Endothelial cell of umbilical vein (primary cell): Measurements from ENCODE around the gene ANKRD62. TPM values are rescaled to one million over a fixed set of nuclear protein-coding genes. Genes with fewer than 3 reads are reported as not detected.

Source experiments
- BruUV-seq: library from RNA; stranded (reverse); fragments of 400-500 nt; replicated peaks from 2 replicates; lab custom pipeline; 2021; lab: Mats Ljungman, UMichigan
- CTCF ChIA-PET: fragments of 300-600, 350-600 bp; sonication (Branson Sonifier 250); formaldehyde crosslinking; loops from one replicate; lab custom pipeline; 2021; ENCODE audit warnings: antibody characterized with exemption, inconsistent platforms; lab: Charles Lee
- POLR2A ChIA-PET: fragments of 300-600, 350-600 bp; sonication (Branson Sonifier 250); formaldehyde crosslinking; loops from one replicate; lab custom pipeline; 2021; ENCODE audit warnings: antibody characterized with exemption, inconsistent platforms; lab: Charles Lee
- DNase-seq: peaks from one replicate; pipeline ENCODE4 v3.0.0-alpha.2; 2011; ENCODE audit warnings: low read depth, low spot score
- FAIRE-seq: peaks from 2 replicates; lab custom pipeline; 2011; peaks lifted over from hg19 to GRCh38; lab: Jason Lieb, UNC
- H2AFZ ChIP-seq: 2 replicates; pipeline ENCODE4 v1.6.0; 2012; ENCODE audit warnings: low read depth, low read length, control low read depth, inconsistent platforms
- H3K27ac ChIP-seq: 2 replicates; pipeline ENCODE4 v1.5.1; 2011; ENCODE audit warnings: low read depth, mild to moderate bottlenecking, control low read depth, low read length, moderate library complexity; ENCODE audit not compliant: insufficient read depth
- H3K27me3 ChIP-seq, 2 experiments: 2 replicates each; pipeline versions ENCODE4 v1.6.0 to v1.6.1; 2011; ENCODE audit warnings: low read length in 2 of 2, mixed read lengths in 1 of 2; ENCODE audit not compliant: control insufficient read depth in 2 of 2, insufficient read depth in 2 of 2
- H3K36me3 ChIP-seq, 2 experiments: 2 replicates in 1 of 2; 3 replicates in 1 of 2; pipeline ENCODE4 v1.5.1; 2011; ENCODE audit warnings: low read length in 2 of 2, mild to moderate bottlenecking in 1 of 2, moderate library complexity in 1 of 2; ENCODE audit not compliant: control insufficient read depth in 2 of 2, insufficient read depth in 2 of 2; ENCODE audit errors: extremely low read depth in 1 of 2
- H3K4me1 ChIP-seq: 3 replicates; pipeline ENCODE4 v1.5.1; 2011; ENCODE audit warnings: mild to moderate bottlenecking, low read length; ENCODE audit not compliant: control insufficient read depth, insufficient read depth; ENCODE audit errors: extremely low read depth
- H3K4me2 ChIP-seq: 2 replicates; pipeline ENCODE4 v1.6.1; 2011; ENCODE audit warnings: low read length, control low read depth, mixed read lengths; ENCODE audit not compliant: insufficient read depth
- H3K4me3 ChIP-seq, 3 experiments: fragments of 200-600 bp in 1 of 3; sonication (generic), shearing (Covaris generic) in 1 of 3; replicated peaks in 1 of 3; 2 replicates each; pipeline ENCODE4 v1.5.1; 2011 to 2016; ENCODE audit warnings: control low read depth in 3 of 3, low read length in 3 of 3, mild to moderate bottlenecking in 2 of 3, inconsistent platforms in 1 of 3, low read depth in 1 of 3, moderate library complexity in 1 of 3; ENCODE audit not compliant: insufficient read depth in 1 of 3
- H3K79me2 ChIP-seq: 2 replicates; pipeline ENCODE4 v1.6.0; 2012; ENCODE audit warnings: low read length, inconsistent platforms; ENCODE audit not compliant: control insufficient read depth, insufficient read depth
- H3K9ac ChIP-seq: replicated peaks from 2 replicates; pipeline ENCODE3; 2011; ENCODE audit warnings: low read length, control low read depth; ENCODE audit not compliant: insufficient read depth; ENCODE audit errors: extremely low read depth
- H3K9me1 ChIP-seq: replicated peaks from 3 replicates; pipeline ENCODE4 v1.6.0; 2011; ENCODE audit warnings: mild to moderate bottlenecking, low read length; ENCODE audit not compliant: control insufficient read depth, insufficient read depth; ENCODE audit errors: extremely low read depth
- H3K9me3 ChIP-seq: replicated peaks from 2 replicates; pipeline ENCODE4 v1.5.1; 2012; ENCODE audit warnings: low read length, inconsistent platforms; ENCODE audit not compliant: control insufficient read depth, insufficient read depth
- H4K20me1 ChIP-seq: replicated peaks from 2 replicates; pipeline ENCODE3; 2011; ENCODE audit warnings: mild to moderate bottlenecking, low read length; ENCODE audit not compliant: control insufficient read depth, insufficient read depth; ENCODE audit errors: extremely low read depth
- EZH2 ChIP-seq: IDR thresholded peaks from 2 replicates; pipeline ENCODE4 v1.6.1; 2012; ENCODE audit warnings: borderline replicate concordance, low read depth, mild to moderate bottlenecking, moderate library complexity, low read length, inconsistent platforms; ENCODE audit not compliant: severe bottlenecking
- FOS ChIP-seq: IDR thresholded peaks from 2 replicates; pipeline ENCODE4 v1.6.1; 2011; ENCODE audit warnings: mild to moderate bottlenecking, low read length, moderate library complexity, borderline replicate concordance; ENCODE audit not compliant: insufficient read depth
- GATA2 ChIP-seq: IDR thresholded peaks from 2 replicates; pipeline ENCODE4 v1.7.0; 2011; ENCODE audit warnings: low read depth, mild to moderate bottlenecking, moderate library complexity, mixed read lengths, low read length; ENCODE audit not compliant: insufficient read length, insufficient read depth
- JUN ChIP-seq: IDR thresholded peaks from 2 replicates; pipeline ENCODE4 v1.6.1; 2011; ENCODE audit warnings: borderline replicate concordance, low read depth; ENCODE audit not compliant: insufficient read length, insufficient read depth
- MYC ChIP-seq: IDR thresholded peaks from one replicate; pipeline ENCODE4 v1.6.1; 2011; ENCODE audit warnings: mild to moderate bottlenecking, low read depth, low read length
- POLR2A ChIP-seq: IDR thresholded peaks from 2 replicates; pipeline ENCODE4 v1.6.1; 2012; ENCODE audit warnings: low read depth, mild to moderate bottlenecking, control low read depth, low read length
- POLR2AphosphoS5 ChIP-seq: IDR thresholded peaks from 2 replicates; pipeline ENCODE4 v1.6.1; 2012; ENCODE audit warnings: low read depth, mild to moderate bottlenecking, control low read depth, low read length, moderate library complexity; ENCODE audit not compliant: insufficient read depth
- dilution Hi-C: fragments of 300-500 bp; cut with MboI; formaldehyde crosslinking; loops from one replicate; pipeline ENCODE4 v1.15.0; 2019; ENCODE audit warnings: low sequenced_read_pairs; ENCODE audit not compliant: extremely low pct_ligation_motif_present
- intact Hi-C: fragments of 100-400 bp; cut with micrococcal nuclease; formaldehyde crosslinking; loops from one replicate; pipeline ENCODE4 v1.10.0; 2022
- polyA plus RNA-seq, 4 experiments: library from polyadenylated mRNA; depleted of rRNA in 3 of 4; stranded (reverse) in 3 of 4; unstranded in 1 of 4; fragments of >200 nt; gene quantifications; 2 replicates each; pipeline versions ENCODE4 v1.2.1 to v1.2.3, GENCODE V29; 2011 to 2012; ENCODE audit warnings: missing spikeins in 1 of 4
- total RNA-seq: library from RNA; stranded (reverse); gene quantifications from 2 replicates; pipeline ENCODE4 v1.2.3, GENCODE V29; 2021
- TF ChIP-seq, protein P1 (sequence below), 2 donors: IDR thresholded peaks; 1 replicate in 1 of 2; 2 replicates in 1 of 2; pipeline ENCODE4 v1.5.1; 2011; ENCODE audit warnings: low read length in 2 of 2, mild to moderate bottlenecking in 2 of 2, moderate library complexity in 2 of 2, control low read depth in 1 of 2, inconsistent platforms in 1 of 2, low read depth in 1 of 2; ENCODE audit not compliant: insufficient read depth in 1 of 2; ENCODE audit errors: extremely low read depth in 1 of 2
- TF ChIP-seq, protein P2 (sequence below): IDR thresholded peaks from 2 replicates; pipeline ENCODE4 v1.6.1; 2011; ENCODE audit not compliant: insufficient read depth, insufficient read length

Gene ANKRD62
- total and polyA plus RNA-seq, 2 donors (not counting 3 experiments of a cell fraction or from before 2014, with no cell fraction given) = not detected

- intact Hi-C loops = no loop called here
- no TSS peak for BruUV-seq
- Histone ChIP-seq H3K27ac (no peak overlapping the region), H3K27me3 (peaks cover 3 to 4% of the 10 kb centered on the region in 2 experiments), H3K79me2 (no peaks in the 10 kb centered on the region), H3K4me1 (no peaks in the 10 kb centered on the region), H3K9me3 (no peaks in the 10 kb centered on the region), H3K9ac (no peak overlapping the region), H4K20me1 (no peaks in the 10 kb centered on the region), H2AFZ (no peak overlapping the region), H3K4me2 (no peak overlapping the region), H3K36me3 (no peaks in the 10 kb centered on the region), H3K9me1 (no peaks in the 10 kb centered on the region), H3K4me3 (no peak overlapping the region)
- ChIA-PET POLR2A (no interaction called here), CTCF (no interaction called here)
- DNase-seq = no peak
- FAIRE-seq = no peak
- dilution Hi-C loops = no loop called here
- TF ChIP-seq FOS = no peak
- no peak for TF ChIP-seq JUN
- TF ChIP-seq, protein P1, sequence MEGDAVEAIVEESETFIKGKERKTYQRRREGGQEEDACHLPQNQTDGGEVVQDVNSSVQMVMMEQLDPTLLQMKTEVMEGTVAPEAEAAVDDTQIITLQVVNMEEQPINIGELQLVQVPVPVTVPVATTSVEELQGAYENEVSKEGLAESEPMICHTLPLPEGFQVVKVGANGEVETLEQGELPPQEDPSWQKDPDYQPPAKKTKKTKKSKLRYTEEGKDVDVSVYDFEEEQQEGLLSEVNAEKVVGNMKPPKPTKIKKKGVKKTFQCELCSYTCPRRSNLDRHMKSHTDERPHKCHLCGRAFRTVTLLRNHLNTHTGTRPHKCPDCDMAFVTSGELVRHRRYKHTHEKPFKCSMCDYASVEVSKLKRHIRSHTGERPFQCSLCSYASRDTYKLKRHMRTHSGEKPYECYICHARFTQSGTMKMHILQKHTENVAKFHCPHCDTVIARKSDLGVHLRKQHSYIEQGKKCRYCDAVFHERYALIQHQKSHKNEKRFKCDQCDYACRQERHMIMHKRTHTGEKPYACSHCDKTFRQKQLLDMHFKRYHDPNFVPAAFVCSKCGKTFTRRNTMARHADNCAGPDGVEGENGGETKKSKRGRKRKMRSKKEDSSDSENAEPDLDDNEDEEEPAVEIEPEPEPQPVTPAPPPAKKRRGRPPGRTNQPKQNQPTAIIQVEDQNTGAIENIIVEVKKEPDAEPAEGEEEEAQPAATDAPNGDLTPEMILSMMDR (IDR thresholded peaks at IDR 0.05; ENCODE audit: extremely low read depth in 1 of 2, insufficient read depth in 1 of 2, low read depth in 1 of 2, low read length in 2 of 2) = no peak
- no peak for TF ChIP-seq POLR2AphosphoS5
- TF ChIP-seq GATA2 = no peak
- TF ChIP-seq, protein P2, sequence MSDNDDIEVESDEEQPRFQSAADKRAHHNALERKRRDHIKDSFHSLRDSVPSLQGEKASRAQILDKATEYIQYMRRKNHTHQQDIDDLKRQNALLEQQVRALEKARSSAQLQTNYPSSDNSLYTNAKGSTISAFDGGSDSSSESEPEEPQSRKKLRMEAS = no peak
- no peak for TF ChIP-seq POLR2A
- TF ChIP-seq MYC = no peak
- TF ChIP-seq EZH2 = no peak
These were observed 47.4 kb upstream of the ANKRD62 start for GRCh38 chr18:12046046-12046750.
